HepG2 (cell line): ENCODE data around the gene NDUFV1.
"Not testable (repeated sequence)": the region's sequence is repeated elsewhere in the genome, so short reads cannot be mapped to it uniquely, and the experiment has no call there.

ENCODE experiments used
- GRHL1 ChIP-seq: sonication (generic); formaldehyde crosslinking; conservative IDR thresholded peaks from 2 replicates; pipeline ENCODE4 v1.8.0; 2022; ENCODE audit warnings: missing genetic modification reagents
- HMGXB3 ChIP-seq: sonication (generic); formaldehyde crosslinking; IDR thresholded peaks from 2 replicates; pipeline ENCODE4 v1.4.0; 2020; ENCODE audit warnings: missing genetic modification reagents, borderline replicate concordance
- KDM4B ChIP-seq: sonication (generic); formaldehyde crosslinking; IDR thresholded peaks from 2 replicates; pipeline ENCODE4 v1.4.0; 2020; ENCODE audit warnings: missing genetic modification reagents
- MAFG ChIP-seq: sonication (generic); formaldehyde crosslinking; IDR thresholded peaks from 2 replicates; pipeline ENCODE4 v1.5.1; 2020; ENCODE audit warnings: mild to moderate bottlenecking, missing genetic modification reagents
- RAD21 ChIP-seq: fragments of 450-650 bp; formaldehyde crosslinking; IDR thresholded peaks from 2 replicates; pipeline ENCODE4 v1.5.0; 2020; ENCODE audit warnings: mild to moderate bottlenecking
- RFX5 ChIP-seq: IDR thresholded peaks from 2 replicates; pipeline ENCODE4 v1.6.1; 2011; ENCODE audit warnings: low read depth, low read length, improper control_type of control experiment
- YY1 ChIP-seq: IDR thresholded peaks from 2 replicates; pipeline ENCODE4 v1.6.1; 2011; ENCODE audit warnings: low read length, low read depth, moderate library complexity, mild to moderate bottlenecking; ENCODE audit not compliant: insufficient read depth, insufficient replicate concordance
- ZBTB33 ChIP-seq: sonication (generic); formaldehyde crosslinking; IDR thresholded peaks from 2 replicates; pipeline ENCODE4 v1.4.0; 2020; ENCODE audit warnings: missing genetic modification reagents

- TF ChIP-seq RAD21 (CRISPR knock-in tag); HMGXB3 (CRISPR knock-in tag); MAFG (CRISPR knock-in tag); ZBTB33 (CRISPR knock-in tag); YY1; RFX5; GRHL1 (CRISPR knock-in tag); KDM4B (CRISPR knock-in tag): not testable (repeated sequence)
Observed at GRCh38 chr11:67604119-67604518, 2.6 kb upstream of the NDUFV1 start.
